Measurements from ENCODE around the gene FBRS.

GRCh38 chr16:30619638-30620037, 38.6 kb upstream of the FBRS start:
- TF ChIP-seq POLR2A (IDR thresholded peaks at IDR 0.05) (no peak), CTCF (IDR thresholded peaks at IDR 0.05) (no peak)

All from testis (tissue), 2 donors.